HG02852 (cell line): ENCODE data around the gene ADD1.

ENCODE experiments used
- ATAC-seq: cut with Tn5 transposase; IDR thresholded peaks from one replicate; pipeline ENCODE4 v1.9.1; 2021; ENCODE audit warnings: mild to moderate bottlenecking, moderate library complexity; ENCODE audit not compliant: unreplicated experiment

Gene ADD1

DNA sequence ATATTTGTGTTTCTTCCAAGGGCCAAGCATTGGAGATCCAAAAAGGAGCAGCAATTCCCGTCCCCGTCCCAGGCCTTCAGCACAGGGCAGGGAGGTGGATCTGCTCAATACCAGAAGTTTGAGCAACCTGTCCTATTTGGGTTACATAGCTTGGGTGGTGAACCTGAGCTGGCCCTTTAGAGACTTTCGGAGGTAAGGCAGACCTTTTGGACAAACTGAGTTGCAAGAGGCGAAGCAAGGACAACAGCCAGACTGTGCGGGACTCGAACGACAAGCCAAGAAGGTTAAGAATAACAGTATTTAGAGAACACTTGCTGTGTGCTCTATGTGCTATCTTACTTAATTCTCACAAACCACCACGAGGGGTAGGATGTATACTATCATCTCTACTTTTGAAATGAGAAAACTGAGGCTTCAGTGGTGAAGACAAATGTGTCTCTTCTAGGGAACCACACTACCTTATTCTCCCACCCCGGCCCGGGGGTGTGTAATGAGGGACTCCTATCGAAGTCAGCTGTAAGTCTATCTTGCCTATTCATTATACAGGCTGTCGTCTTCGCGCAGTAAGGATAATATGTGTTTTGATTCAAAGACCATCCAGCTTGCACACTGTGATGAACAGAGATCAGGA, 118.3 kb downstream of the ADD1 start:
- no peak for ATAC-seq

DNA sequence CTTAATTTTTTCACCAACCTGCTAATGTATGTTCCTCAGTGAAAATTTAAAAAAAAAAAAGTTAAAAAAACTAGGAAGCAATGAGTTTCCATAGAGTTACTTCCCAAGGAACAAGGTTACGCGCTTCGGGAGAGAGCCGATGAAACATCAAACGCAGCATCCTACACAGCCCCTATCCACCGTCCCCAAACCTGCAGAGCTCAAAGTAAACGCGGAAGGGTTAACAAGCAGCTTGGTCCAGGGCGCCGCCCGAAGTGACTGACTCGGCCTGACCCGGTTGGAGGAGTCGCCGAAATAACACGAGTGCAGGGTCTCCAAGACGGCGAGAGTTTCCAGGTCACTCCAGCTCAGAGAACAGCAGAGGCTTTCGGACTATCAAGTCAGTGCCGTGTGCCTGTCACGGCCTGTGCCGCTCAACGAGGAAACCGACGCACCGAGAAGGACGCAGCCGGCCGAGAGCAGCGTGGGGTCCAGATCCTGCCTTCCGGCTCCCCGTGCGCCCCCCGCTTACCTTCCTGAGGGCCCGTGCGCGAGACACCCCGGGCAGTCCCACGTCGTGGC, 119.0 kb downstream of the ADD1 start:
- ATAC-seq: peak; percentile 32

DNA sequence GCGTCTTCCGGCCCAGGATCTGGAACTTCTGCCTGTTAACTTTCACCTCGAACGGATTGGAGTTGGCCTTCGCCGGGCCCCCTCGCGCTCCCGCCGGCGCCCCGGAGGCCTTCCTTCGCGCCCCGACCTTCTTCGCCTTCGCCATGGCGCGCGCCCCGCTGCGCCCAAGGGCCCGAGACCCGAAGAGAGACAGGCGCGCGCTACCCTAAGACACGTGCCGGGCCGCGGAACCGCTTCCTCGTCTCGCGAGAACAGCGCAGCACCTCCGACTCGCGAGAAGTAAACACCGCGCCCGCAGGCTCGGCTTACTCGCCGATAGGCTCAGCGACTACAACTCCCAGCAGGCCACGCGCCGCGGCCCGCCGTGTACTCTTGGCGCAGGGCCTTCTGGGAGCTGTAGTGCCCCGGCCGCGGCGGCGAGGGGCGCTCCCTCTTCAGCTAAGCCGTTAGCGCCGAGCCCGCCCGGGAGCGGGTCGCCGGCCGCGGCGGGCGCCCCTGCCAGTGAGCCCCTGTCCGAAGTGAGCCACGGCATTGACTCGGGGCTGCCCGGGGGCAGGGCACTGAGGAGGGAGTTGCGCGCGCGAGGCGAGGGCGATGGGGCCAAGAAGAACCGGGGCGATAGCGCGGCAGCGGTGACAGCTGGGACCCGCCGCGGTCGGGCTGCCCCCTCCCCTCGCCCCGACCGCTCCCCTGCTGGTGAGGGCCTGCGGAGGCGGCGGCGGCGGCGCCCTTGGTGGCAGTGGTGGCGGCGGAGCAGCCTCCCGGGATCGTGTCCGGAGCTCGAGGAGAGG, 119.7 kb downstream of the ADD1 start, which contains the start of the genes GRK4 and NOP14:
Gene GRK4, plus strand, starts transcription at position 397 of the 791 bp plus-strand sequence. CDS start 500 bp downstream, outside the sequence.
Gene NOP14, minus strand, starts transcription at position 232 of the 791 bp plus-strand sequence. Its CDS starts 87 bp downstream, at position 145.
- peak; percentile 89 for ATAC-seq

- ATAC-seq: peak; percentile 34
Measured at GRCh38 chr4:2963966-2964471, 120.4 kb downstream of the ADD1 start.

DNA sequence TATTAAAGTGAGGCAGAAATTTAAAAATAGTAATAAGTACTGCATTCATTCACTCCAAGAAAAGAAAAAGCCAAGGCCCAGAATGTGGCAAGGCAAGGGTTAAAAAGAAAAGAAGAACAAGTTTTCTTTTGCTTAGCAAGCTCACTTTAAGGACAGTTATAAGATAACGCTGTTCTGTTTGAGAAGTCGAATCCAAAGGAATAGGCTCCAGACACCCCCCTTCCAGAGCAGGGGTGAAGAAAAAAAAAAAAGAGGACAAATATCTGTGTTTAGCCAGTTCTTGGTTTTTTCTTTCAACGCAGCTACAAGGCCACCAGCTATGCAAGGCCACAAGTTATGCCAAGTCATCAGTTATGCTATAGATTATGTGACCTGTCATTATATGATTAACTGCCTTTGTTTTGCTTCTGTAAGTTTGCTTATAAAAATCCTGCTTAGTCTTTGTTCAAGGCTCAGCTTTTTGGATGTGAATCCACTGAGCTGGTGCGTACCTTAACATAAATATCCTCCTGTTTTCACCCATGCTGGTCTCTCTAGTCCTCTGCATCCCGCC, 121.1 kb downstream of the ADD1 start:
- ATAC-seq: no peak

- no peak for ATAC-seq
Measured at GRCh38 chr4:2965262-2965661, 121.6 kb downstream of the ADD1 start.

GRCh38 chr4:2968381-2968780, 124.7 kb downstream of the ADD1 start:
- no peak for ATAC-seq

- ATAC-seq: no peak
Measured at GRCh38 chr4:2971275-2971674, 127.6 kb downstream of the ADD1 start.

DNA sequence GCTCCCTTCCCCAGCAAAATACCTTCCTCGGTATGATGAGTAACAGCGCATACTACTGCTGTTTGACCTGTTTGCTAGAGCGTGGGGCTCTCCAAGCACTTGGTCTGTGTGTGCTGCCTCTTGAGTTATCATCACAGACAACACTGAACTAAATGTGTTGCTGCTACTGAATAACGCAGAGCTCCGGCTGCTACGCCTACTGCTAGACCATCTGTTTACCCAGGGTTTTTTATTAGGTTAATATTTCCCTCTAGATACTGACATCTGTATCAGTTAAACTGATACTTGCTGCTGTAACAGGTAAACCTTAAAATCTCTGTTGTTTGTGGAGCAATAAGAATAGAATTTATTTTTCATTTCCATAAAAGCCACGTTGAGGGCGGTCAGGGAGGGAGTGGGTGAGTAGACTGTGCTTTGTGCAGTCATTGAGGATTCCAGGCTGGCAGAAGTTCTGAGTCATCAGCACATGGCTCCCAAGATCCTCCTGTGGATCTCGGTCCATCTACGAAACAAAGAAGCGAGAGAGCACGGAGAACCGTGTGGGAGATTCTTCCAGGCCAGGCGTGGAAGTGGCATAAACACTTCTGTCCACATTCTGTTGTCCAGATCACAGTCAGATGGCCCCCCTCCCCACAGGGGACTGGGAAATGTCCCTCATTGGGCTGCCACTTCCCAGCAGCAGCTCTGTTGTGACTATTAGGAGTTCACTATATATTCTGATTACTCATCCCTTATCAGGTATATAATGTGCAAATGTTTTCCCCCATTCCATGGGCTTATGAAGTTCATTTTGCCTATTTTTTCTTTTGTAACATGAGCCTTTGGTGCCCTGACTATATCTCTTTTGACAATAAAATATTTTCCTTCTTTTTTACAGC, 133.8 kb downstream of the ADD1 start:
- ATAC-seq: no peak
